Aorta (tissue), 5 donors: ENCODE results near the gene IQSEC3. TPM values are rescaled to one million over a fixed set of nuclear protein-coding genes. Genes with fewer than 3 reads are reported as not detected.

Source experiments
- ATAC-seq: fragments of 200-7000 bp; cut with Tn5 transposase; one replicate; pipeline ENCODE4 v1.9.1; 2022; ENCODE audit warnings: moderate library complexity; ENCODE audit not compliant: low FRiP score
- DNase-seq, 2 donors: peaks; one replicate each; pipeline ENCODE4 v3.0.0-alpha.2; 2020
- H3K27ac ChIP-seq, 2 donors: one replicate each; pipeline ENCODE4 v1.5.1; 2013; ENCODE audit warnings: low read length in 2 of 2, mild to moderate bottlenecking in 2 of 2, moderate library complexity in 2 of 2, control low read depth in 1 of 2, inconsistent platforms in 1 of 2, low read depth in 1 of 2
- H3K27me3 ChIP-seq, 2 donors: one replicate each; pipeline ENCODE4 v1.6.1; 2013; ENCODE audit warnings: control low read depth in 1 of 2, low read length in 1 of 2, mild to moderate bottlenecking in 1 of 2, moderate library complexity in 1 of 2; ENCODE audit not compliant: insufficient read depth in 2 of 2, control insufficient read depth in 1 of 2
- H3K36me3 ChIP-seq, 2 donors: one replicate each; pipeline ENCODE4 v1.6.1; 2013; ENCODE audit warnings: control low read depth in 1 of 2, low read length in 1 of 2, mild to moderate bottlenecking in 1 of 2; ENCODE audit not compliant: insufficient read depth in 2 of 2, control insufficient read depth in 1 of 2
- H3K4me1 ChIP-seq, 2 donors: one replicate each; pipeline ENCODE4 v1.6.1; 2013; ENCODE audit warnings: low read length in 2 of 2, control low read depth in 1 of 2, mild to moderate bottlenecking in 1 of 2, moderate library complexity in 1 of 2; ENCODE audit not compliant: insufficient read depth in 2 of 2, control insufficient read depth in 1 of 2
- H3K4me3 ChIP-seq, 2 donors: one replicate each; pipeline ENCODE4 v1.5.1; 2013; ENCODE audit warnings: low read length in 2 of 2, control low read depth in 1 of 2, mild to moderate bottlenecking in 1 of 2
- H3K9me3 ChIP-seq: one replicate; pipeline ENCODE4 v1.6.1; 2013; ENCODE audit warnings: mild to moderate bottlenecking, low read length; ENCODE audit not compliant: control insufficient read depth
- WGBS, 2 donors: extraction: QIAGEN DNeasy Blood & Tissue Kit; methylation state at CpG; one replicate each; pipeline ENCODE4 v1.1.7; 2013; 5-methylcytosine and 5-hydroxymethylcytosine counted together
- intact Hi-C, 2 donors: fragments of 100-400 bp; cut with DNase I; formaldehyde crosslinking; loops; one replicate each; pipeline versions ENCODE4 v1.14.2 to v1.15.0; 2022
- polyA plus RNA-seq, 2 donors: library from polyadenylated mRNA; stranded (reverse); fragments of 200-250 nt; gene quantifications; one replicate each; pipeline ENCODE4 v1.2.3, GENCODE V29; 2013
- total RNA-seq, 2 donors: library from RNA; stranded (reverse); fragmentation: NEBNext Ultra II Directional; extraction: Animal tissue kit (Norgen Biotek cat#: 25700); gene quantifications; one replicate each; pipeline ENCODE4 v1.2.1, GENCODE V29; 2021
- donor health status: healthy with polysubstance abuse.
- donor health status: Bipolar disorder and iron deficiency.
- donor health status: DM: no; HTN: no; CAD: no.
- donor health status: DM: no; HTN: no; CAD: no.
- donor health status: DM: yes; HTN: yes; CAD: no.

IQSEC3 gene
- total and polyA plus RNA-seq, 4 donors = 0.15 to 6.4 (median 3.0) TPM; not detected in 1

DNA sequence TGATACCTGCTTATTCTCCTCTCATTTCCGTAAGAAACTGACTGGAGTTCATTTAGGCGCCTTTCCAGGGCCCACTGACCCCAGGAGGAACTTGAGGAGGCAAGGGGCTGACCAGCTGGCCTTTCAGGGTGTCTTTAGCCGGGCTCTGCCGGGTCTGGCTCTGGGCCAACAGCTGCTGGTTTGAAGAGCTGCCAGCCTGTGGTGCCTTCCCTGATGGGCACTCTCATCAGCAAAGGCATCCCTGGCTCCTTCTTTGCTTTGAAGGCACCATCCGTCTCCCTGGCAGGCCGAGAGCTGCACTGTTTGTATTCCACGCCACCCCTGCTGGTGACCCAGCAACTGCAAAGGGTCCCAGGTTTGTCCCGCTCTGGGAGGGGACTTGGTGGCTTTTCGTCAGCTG lies 42.0 kb downstream of the IQSEC3 start:
- H3K9me3 ChIP-seq = no peaks in the 10 kb centered on the region
- WGBS, 2 donors = 57% methylated on average over 9 of the region's 9 CpGs
- H3K4me1 ChIP-seq = no peaks in the 10 kb centered on the region
- no peaks in the 10 kb centered on the region for H3K36me3 ChIP-seq
- intact Hi-C loops = no loop called here
- no peak overlapping the region for H3K4me3 ChIP-seq
- no peak overlapping the region for H3K27ac ChIP-seq
- DNase-seq = peak in 1 of 2 donors; percentile 66
- no peak for ATAC-seq
- H3K27me3 ChIP-seq = no peaks in the 10 kb centered on the region

GRCh38 chr12:109446-109845 lies 42.9 kb downstream of the IQSEC3 start:
- no peaks in the 10 kb centered on the region for H3K9me3 ChIP-seq
- no peak overlapping the region for H3K4me3 ChIP-seq
- H3K36me3 ChIP-seq = no peaks in the 10 kb centered on the region
- WGBS, 2 donors = 42 to 52% methylated on average over 6 of the region's 6 CpGs
- H3K27ac ChIP-seq = no peak overlapping the region
- H3K4me1 ChIP-seq = no peaks in the 10 kb centered on the region
- no peaks in the 10 kb centered on the region for H3K27me3 ChIP-seq
- intact Hi-C loops = no loop called here
- ATAC-seq (no peak), DNase-seq (no peak)

DNA sequence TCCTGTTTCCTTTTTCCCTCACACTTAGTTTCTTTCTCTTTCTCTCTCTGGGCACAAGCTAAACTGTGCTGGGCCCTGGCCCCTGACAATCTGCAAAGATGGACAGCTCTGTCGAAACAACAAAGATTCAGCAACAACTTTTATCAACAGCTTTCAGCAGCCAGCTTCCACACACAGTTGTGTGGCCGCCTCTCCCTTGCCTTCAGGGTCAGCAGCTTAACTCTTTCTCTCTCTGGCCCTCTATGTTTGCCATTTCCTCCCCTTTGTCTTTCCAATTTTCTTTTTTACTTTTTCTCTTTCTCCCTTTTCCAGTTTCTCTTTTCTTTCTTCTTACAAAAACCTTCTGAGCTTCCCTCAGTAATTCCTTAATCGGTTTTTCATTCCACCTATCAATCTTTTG lies 43.3 kb downstream of the IQSEC3 start:
- Histone ChIP-seq H3K4me1 (no peaks in the 10 kb centered on the region), H3K36me3 (no peaks in the 10 kb centered on the region), H3K4me3 (no peak overlapping the region), H3K9me3 (no peaks in the 10 kb centered on the region), H3K27ac (no peak overlapping the region), H3K27me3 (no peaks in the 10 kb centered on the region)
- intact Hi-C loops = no loop called here
- WGBS, 2 donors = 30 to 35% methylated on average over 3 of the region's 3 CpGs
- ATAC-seq (no peak), DNase-seq (no peak)

- H3K27ac ChIP-seq = no peak overlapping the region
- DNase-seq (no peak), ATAC-seq (no peak)
- H3K36me3 ChIP-seq = no peaks in the 10 kb centered on the region
- H3K4me1 ChIP-seq = no peaks in the 10 kb centered on the region
- intact Hi-C loops = no loop called here
- H3K27me3 ChIP-seq = no peaks in the 10 kb centered on the region
- WGBS, 2 donors = 62 to 72% methylated on average over 11 of the region's 11 CpGs
- H3K4me3 ChIP-seq = no peak overlapping the region
- H3K9me3 ChIP-seq = no peaks in the 10 kb centered on the region
These were observed 45.3 kb downstream of the IQSEC3 start for GRCh38 chr12:111699-112493.

DNA sequence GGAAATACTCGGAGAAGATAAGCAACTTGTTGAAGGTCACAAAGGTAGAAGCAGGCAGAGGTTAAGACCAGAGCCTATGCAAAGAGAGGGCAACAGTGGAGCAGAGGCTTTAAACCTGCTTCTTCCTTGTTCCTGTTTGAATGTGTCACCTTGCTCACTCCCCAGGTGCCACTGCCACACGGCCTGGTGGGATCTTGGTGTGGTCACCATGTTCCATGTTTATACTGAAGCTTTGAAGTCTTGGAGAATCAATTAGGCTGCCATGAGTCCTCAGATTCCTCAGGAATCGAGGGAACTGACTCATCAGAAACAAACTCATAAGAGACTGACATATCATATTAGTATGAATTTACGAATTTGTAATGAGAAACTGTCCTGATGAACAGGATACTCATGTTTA lies 46.8 kb downstream of the IQSEC3 start:
- H3K27ac ChIP-seq = no peak overlapping the region
- H3K4me1 ChIP-seq = no peaks in the 10 kb centered on the region
- no peaks in the 10 kb centered on the region for H3K36me3 ChIP-seq
- H3K27me3 ChIP-seq = no peaks in the 10 kb centered on the region
- intact Hi-C loops = no loop called here
- 79 to 82% methylated on average over 4 of the region's 4 CpGs for WGBS, 2 donors
- H3K4me3 ChIP-seq = no peak overlapping the region
- DNase-seq = peak in 1 of 2 donors; percentile 22
- ATAC-seq = no peak
- no peaks in the 10 kb centered on the region for H3K9me3 ChIP-seq

DNA sequence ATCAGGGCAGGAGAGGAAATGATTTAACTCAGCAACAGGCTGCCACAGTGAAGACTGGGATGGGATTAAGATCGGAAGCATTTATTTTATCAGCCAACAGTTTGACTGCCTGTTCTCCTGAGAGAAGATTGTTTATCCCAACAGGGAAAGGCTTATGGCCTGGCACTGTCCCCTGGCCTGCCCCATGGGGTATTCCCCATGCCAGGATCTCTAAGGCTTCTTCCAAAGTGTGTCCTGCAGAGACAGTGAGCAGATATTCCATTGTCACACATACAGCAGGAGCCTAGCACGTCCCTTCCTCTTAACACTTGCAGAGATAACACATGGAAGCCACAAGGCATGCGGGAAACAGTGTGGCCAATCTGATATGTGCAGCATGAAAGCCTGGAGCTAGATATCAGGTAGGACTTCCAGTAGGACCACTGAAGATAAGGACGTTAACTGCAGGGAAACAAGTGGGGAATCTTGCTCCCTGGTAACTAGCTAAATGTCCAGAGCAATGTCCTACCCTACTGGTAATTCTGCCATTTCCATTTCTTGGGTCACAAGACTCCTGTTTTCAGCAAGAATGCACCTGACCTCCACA lies 48.2 kb downstream of the IQSEC3 start:
- intact Hi-C loops = no loop called here
- no peak for ATAC-seq
- Histone ChIP-seq H3K27ac (no peak overlapping the region), H3K4me3 (no peak overlapping the region), H3K4me1 (no peaks in the 10 kb centered on the region), H3K9me3 (no peaks in the 10 kb centered on the region), H3K27me3 (no peaks in the 10 kb centered on the region), H3K36me3 (no peaks in the 10 kb centered on the region)
- 62 to 73% methylated on average over 4 of the region's 4 CpGs for WGBS, 2 donors
- DNase-seq = no peak

- H3K9me3 ChIP-seq = no peaks in the 10 kb centered on the region
- DNase-seq (no peak), ATAC-seq (no peak)
- WGBS, 2 donors = 71% methylated on average over 5 of the region's 5 CpGs
- no peak overlapping the region for H3K27ac ChIP-seq
- no peak overlapping the region for H3K4me3 ChIP-seq
- H3K27me3 ChIP-seq = no peaks in the 10 kb centered on the region
- H3K4me1 ChIP-seq = no peaks in the 10 kb centered on the region
- intact Hi-C loops = no loop called here
- H3K36me3 ChIP-seq = no peaks in the 10 kb centered on the region
These were observed 49.0 kb downstream of the IQSEC3 start for GRCh38 chr12:115518-115917.

- Histone ChIP-seq H3K27ac (no peak overlapping the region), H3K4me3 (no peak overlapping the region), H3K9me3 (no peaks in the 10 kb centered on the region), H3K27me3 (no peaks in the 10 kb centered on the region), H3K4me1 (no peaks in the 10 kb centered on the region), H3K36me3 (no peaks in the 10 kb centered on the region)
- DNase-seq (peak; percentile 20 to 36), ATAC-seq (no peak)
- WGBS, 2 donors = 73 to 77% methylated on average over 19 of the region's 19 CpGs
- intact Hi-C loops = no loop called here
These were observed 49.7 kb downstream of the IQSEC3 start for GRCh38 chr12:115960-116915.
